AG09319 (cell line): ENCODE results near the gene RAD9A.

Experiments
- DNase-seq: peaks from one replicate; pipeline ENCODE4 v3.0.0-alpha.2; 2010; ENCODE audit warnings: low read depth; ENCODE audit errors: extremely low read depth
- TF ChIP-seq, protein P1 (sequence below): IDR thresholded peaks from 2 replicates; pipeline ENCODE4 v1.5.1; 2011; ENCODE audit warnings: low read depth, mild to moderate bottlenecking, inconsistent platforms, low read length, moderate library complexity

Gene RAD9A

DNA sequence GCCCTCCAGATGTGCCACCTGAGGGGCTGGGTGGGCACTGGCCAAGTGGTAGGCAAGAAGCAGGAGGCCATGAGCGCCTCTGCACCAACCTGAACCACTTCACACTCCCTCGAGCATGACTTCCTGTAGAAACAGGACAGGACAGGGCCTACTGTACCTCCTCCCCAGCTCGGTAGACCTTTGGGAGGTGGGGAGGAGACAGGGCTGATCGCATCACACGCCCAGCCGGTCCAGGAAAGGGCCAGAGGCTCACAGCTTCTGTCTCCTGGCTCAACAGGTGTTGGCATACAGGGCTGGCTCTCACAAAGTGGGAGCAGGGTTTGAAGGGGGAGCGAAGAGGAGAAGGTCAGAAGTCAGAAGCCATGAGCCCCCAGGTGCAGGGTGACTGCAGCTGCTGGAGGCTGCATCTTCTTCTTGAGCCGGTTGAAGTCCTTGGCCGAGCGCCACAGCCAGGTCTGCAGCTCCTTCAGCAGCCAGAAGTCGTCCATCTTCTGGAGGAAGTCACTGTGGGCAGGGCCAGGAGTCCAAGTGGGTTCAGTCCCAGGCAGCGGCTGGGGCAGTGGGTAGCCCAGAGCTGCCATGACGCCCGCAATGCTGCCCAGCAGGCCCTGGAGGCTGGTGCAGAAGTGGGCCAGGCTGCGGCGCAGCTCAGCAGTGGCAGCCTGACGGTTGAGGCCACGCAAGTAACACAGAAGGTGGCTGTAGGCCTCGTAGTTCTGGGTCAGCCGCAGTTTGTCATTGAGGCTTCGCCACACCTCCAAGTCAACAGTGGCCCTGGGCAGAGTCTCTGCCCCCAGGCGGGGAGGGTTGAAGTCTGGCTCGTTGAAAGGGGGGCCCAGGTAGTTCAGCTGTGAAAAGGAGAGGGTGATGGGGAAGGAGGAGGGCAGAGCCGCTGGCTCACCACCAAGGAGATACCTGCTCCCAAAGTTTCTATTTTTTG lies 26.7 kb upstream of the RAD9A start:
- no peak for DNase-seq
- TF ChIP-seq, protein P1, sequence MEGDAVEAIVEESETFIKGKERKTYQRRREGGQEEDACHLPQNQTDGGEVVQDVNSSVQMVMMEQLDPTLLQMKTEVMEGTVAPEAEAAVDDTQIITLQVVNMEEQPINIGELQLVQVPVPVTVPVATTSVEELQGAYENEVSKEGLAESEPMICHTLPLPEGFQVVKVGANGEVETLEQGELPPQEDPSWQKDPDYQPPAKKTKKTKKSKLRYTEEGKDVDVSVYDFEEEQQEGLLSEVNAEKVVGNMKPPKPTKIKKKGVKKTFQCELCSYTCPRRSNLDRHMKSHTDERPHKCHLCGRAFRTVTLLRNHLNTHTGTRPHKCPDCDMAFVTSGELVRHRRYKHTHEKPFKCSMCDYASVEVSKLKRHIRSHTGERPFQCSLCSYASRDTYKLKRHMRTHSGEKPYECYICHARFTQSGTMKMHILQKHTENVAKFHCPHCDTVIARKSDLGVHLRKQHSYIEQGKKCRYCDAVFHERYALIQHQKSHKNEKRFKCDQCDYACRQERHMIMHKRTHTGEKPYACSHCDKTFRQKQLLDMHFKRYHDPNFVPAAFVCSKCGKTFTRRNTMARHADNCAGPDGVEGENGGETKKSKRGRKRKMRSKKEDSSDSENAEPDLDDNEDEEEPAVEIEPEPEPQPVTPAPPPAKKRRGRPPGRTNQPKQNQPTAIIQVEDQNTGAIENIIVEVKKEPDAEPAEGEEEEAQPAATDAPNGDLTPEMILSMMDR, result no peak

DNA sequence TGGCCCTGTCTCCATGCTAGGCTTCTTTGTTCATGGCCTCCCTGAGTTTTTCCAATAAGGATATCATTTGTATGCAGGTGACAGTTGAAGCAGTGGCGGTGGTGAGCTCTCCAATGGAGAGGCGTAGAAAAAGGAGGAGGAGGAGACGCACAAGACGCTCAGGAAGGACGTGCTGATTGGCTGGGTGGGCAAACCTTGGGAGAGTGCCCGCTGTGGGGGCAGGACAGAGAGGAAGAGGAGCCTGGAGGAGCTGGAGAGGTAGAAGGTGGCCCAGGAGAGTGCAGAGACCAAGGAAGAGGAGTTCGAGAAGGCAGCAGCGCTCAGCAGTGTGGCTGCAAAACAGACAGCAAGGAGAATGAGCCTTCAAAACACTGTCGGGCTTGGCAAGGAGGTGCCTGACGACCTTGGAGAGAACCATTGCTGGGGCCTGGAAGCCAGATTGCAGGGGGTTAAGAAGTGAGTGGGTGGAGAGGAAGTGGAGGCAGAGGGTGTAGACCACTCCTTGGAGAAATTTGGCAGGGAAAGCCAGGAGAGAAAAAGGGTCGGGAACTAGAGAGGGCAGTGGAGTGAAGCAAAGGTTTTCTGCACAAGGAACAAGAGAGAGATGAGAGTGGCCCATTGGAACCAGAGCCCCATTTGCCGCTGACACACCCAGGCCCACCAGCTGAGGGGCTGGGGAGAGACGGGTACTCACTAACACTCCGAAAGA lies 25.9 kb upstream of the RAD9A start:
- TF ChIP-seq, protein P1, result no peak
- no peak for DNase-seq

DNA sequence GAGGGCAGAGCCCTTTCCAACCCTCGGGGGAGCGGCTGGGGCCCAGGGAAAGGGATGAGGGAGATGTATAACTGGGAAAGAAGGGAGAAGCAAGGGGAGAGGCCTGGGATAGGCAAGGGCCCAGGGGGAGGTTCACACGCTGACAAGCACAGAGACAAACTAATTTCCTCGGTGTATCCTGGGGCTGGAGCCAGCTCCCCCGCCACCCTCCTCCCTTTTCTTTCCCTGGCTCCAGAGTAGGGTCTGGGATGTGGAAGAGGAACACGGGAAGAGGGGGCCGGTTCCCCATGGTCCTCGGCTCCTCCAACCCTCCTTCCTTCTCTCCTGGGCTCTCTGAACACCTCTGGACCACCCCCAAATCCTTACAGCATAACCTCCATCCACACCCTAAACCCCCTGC lies 25.2 kb upstream of the RAD9A start:
- TF ChIP-seq, protein P1, result no peak

GRCh38 chr11:67366961-67367760 lies 24.6 kb upstream of the RAD9A start:
- no peak for DNase-seq
- TF ChIP-seq, protein P1, result no peak

More for the DNA sequence above, 25.2 kb upstream of the RAD9A start:
- DNase-seq, result no peak

GRCh38 chr11:67367761-67368227 lies 24.0 kb upstream of the RAD9A start:
- no peak for DNase-seq
- TF ChIP-seq, protein P1, result no peak

DNA sequence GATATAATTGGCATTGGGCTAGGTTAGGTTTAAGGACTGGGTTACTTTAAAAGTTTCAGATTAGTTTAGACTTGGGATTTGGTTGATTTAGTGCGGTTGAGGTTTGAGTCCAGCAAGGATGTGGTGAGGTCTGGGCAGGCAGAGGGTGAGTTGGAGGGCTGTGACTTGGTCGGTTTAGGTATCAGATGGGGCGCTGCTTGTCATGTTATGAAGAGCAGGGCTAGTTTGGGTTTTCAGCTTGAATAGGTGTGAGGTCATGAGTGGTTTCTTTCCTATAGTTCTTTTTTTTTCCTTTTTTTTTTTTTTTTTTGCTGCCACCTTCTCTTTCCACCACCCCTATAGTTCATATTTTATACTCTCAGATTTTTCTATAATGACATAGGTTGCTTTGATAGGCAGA lies 23.2 kb upstream of the RAD9A start:
- TF ChIP-seq, protein P1, result no peak

More for the DNA sequence above, 23.2 kb upstream of the RAD9A start:
- no peak for DNase-seq
